K562 (cell line): ENCODE measurements around the gene TXNL1. TPM values are rescaled to one million over a fixed set of nuclear protein-coding genes. Genes with fewer than 3 reads are reported as not detected.

ENCODE experiments used
- ARID4B ChIP-seq: sonication (generic); formaldehyde crosslinking; IDR thresholded peaks from 2 replicates; pipeline ENCODE4 v1.8.0; 2022; ENCODE audit warnings: mild to moderate bottlenecking, missing genetic modification reagents
- BRCA1 ChIP-seq, 2 experiments: fragments of 450-650 bp in 1 of 2; sonication (generic) in 1 of 2; formaldehyde crosslinking in 1 of 2; IDR thresholded peaks; 2 replicates each; pipeline versions ENCODE4 v1.5.0 to v1.6.1; 2017 to 2020; ENCODE audit warnings: mild to moderate bottlenecking in 1 of 2, missing genetic modification reagents in 1 of 2
- CHD1 ChIP-seq: fragments of 200-600 bp; sonication (generic); IDR thresholded peaks from one replicate; pipeline ENCODE4 v1.6.1; 2012; ENCODE audit warnings: mild to moderate bottlenecking, moderate library complexity, low read length, inconsistent platforms
- DDX20 ChIP-seq: fragments of 450-650 bp; IDR thresholded peaks from 2 replicates; pipeline ENCODE4 v1.6.1; 2016; ENCODE audit warnings: missing genetic modification characterization, low read depth, mild to moderate bottlenecking, missing compliant biosample characterization, moderate library complexity
- E2F3 ChIP-seq: fragments of 250-450 bp; sonication (Bioruptor Pico); IDR thresholded peaks from 2 replicates; pipeline ENCODE4 v1.4.0; 2020; ENCODE audit warnings: mild to moderate bottlenecking
- ELF1 ChIP-seq: fragments of 200-800 bp; sonication (Bioruptor generic); IDR thresholded peaks from 2 replicates; pipeline ENCODE4 v1.6.1; 2016; ENCODE audit warnings: missing genetic modification characterization, missing compliant biosample characterization
- HMGN3 ChIP-seq: IDR thresholded peaks from 2 replicates; pipeline ENCODE4 v1.6.1; 2011; ENCODE audit warnings: borderline replicate concordance, low read depth, mild to moderate bottlenecking, mixed read lengths, low read length; ENCODE audit not compliant: insufficient read length; ENCODE audit errors: extremely low read depth
- NR2F6 ChIP-seq: fragments of 450-650 bp; formaldehyde crosslinking; IDR thresholded peaks from 2 replicates; pipeline ENCODE4 v1.4.0; 2020; ENCODE audit warnings: mild to moderate bottlenecking
- PRMT5 ChIP-seq: sonication (generic); formaldehyde crosslinking; IDR thresholded peaks from 2 replicates; pipeline ENCODE4 v1.5.0; 2020; ENCODE audit warnings: missing genetic modification reagents
- RBM39 ChIP-seq: fragments of 200-400 bp; formaldehyde crosslinking; optimal IDR thresholded peaks from 2 replicates; pipeline ENCODE3; 2018; ENCODE audit warnings: low read depth, low read length
- SRSF3 ChIP-seq: fragments of 200-400 bp; formaldehyde crosslinking; IDR thresholded peaks from 2 replicates; pipeline ENCODE4 v1.6.1; 2016; ENCODE audit warnings: mild to moderate bottlenecking, low read length, moderate library complexity; ENCODE audit not compliant: insufficient read depth
- XRCC5 ChIP-seq: fragments of 200-400 bp; formaldehyde crosslinking; IDR thresholded peaks from 2 replicates; pipeline ENCODE4 v1.6.1; 2017; ENCODE audit warnings: low read depth, mild to moderate bottlenecking, low read length
- ZC3H4 ChIP-seq: sonication (generic); formaldehyde crosslinking; IDR thresholded peaks from 2 replicates; pipeline ENCODE4 v1.9.0; 2021; ENCODE audit warnings: missing genetic modification reagents, borderline replicate concordance
- ZFPM2 ChIP-seq: fragments of 250-450 bp; sonication (Bioruptor Pico); IDR thresholded peaks from 2 replicates; pipeline ENCODE4 v1.5.1; 2022; ENCODE audit warnings: mild to moderate bottlenecking
- ZNF146 ChIP-seq: IDR thresholded peaks from one replicate; pipeline ENCODE4 v1.6.1; 2018; ENCODE audit warnings: missing compliant biosample characterization; ENCODE audit not compliant: unreplicated experiment
- ZNF175 ChIP-seq: fragments of 200-800 bp; sonication (Bioruptor generic); IDR thresholded peaks from 2 replicates; pipeline ENCODE4 v1.6.1; 2016; ENCODE audit warnings: low read depth, mild to moderate bottlenecking, missing genetic modification characterization, missing compliant biosample characterization
- ZNF311 ChIP-seq: fragments of 250-450 bp; sonication (Bioruptor Pico); IDR thresholded peaks from 2 replicates; pipeline ENCODE4 v1.4.0; 2020; ENCODE audit warnings: mild to moderate bottlenecking, moderate library complexity
- ZNF444 ChIP-seq: fragments of 250-450 bp; sonication (Bioruptor Pico); IDR thresholded peaks from 2 replicates; pipeline ENCODE4 v1.4.0; 2020; ENCODE audit warnings: mild to moderate bottlenecking, moderate library complexity
- ZNF445 ChIP-seq: fragments of 250-450 bp; sonication (Bioruptor Pico); IDR thresholded peaks from 2 replicates; pipeline ENCODE4 v1.4.0; 2020; ENCODE audit warnings: low read depth, mild to moderate bottlenecking, moderate library complexity
- ZNF584 ChIP-seq: fragments of 200-800 bp; sonication (Bioruptor generic); IDR thresholded peaks from 2 replicates; pipeline ENCODE4 v1.6.1; 2016; ENCODE audit warnings: low read depth, mild to moderate bottlenecking, missing genetic modification characterization, missing compliant biosample characterization
- ZNF589 ChIP-seq: fragments of 200-800 bp; sonication (Bioruptor generic); IDR thresholded peaks from 2 replicates; pipeline ENCODE4 v1.6.1; 2016; ENCODE audit warnings: low read depth, missing genetic modification characterization, missing compliant biosample characterization
- polyA plus RNA-seq, 8 experiments: library from polyadenylated mRNA; depleted of rRNA in 4 of 8; stranded (reverse) in 5 of 8; unstranded in 3 of 8; fragments of >200 nt; fragmentation: Nextera tagmentation in 2 of 8; fragmentation: Illumina TruSeq in 1 of 8; extraction: Ambion mirVana in 2 of 8; extraction: Trizol in 1 of 8; gene quantifications; 2 replicates each; pipeline versions ENCODE4 v1.2.1 to v1.2.3, GENCODE V29; 2011 to 2014; ENCODE audit warnings: inconsistent platforms in 1 of 8, missing spikeins in 1 of 8
- total RNA-seq, 7 experiments: library from RNA; depleted of rRNA in 6 of 7; stranded (reverse); fragments of >200 nt in 6 of 7; fragmentation: Illumina TruSeq in 2 of 7; extraction: Trizol in 2 of 7; gene quantifications; 2 replicates each; pipeline versions ENCODE4 v1.2.1 to v1.2.3, GENCODE V29; 2011 to 2021; ENCODE audit warnings: low replicate concordance in 1 of 7
- TF ChIP-seq, protein P1 (sequence below), 3 experiments: IDR thresholded peaks in 2 of 3; conservative IDR thresholded peaks in 1 of 3; 2 replicates each; pipeline ENCODE4 v1.5.1; 2011 to 2012; ENCODE audit warnings: low read length in 3 of 3, mild to moderate bottlenecking in 3 of 3, control low read depth in 2 of 3, improper control_type of control experiment in 1 of 3, inconsistent platforms in 1 of 3, low read depth in 1 of 3, mixed read lengths in 1 of 3, moderate library complexity in 1 of 3; ENCODE audit not compliant: insufficient read depth in 2 of 3

Gene TXNL1
- total and polyA plus RNA-seq, 9 of the 15 experiments (the other 6 are each of a cell fraction or from before 2014, with no cell fraction given) = 45.4 to 103 (median 65.7) TPM

DNA sequence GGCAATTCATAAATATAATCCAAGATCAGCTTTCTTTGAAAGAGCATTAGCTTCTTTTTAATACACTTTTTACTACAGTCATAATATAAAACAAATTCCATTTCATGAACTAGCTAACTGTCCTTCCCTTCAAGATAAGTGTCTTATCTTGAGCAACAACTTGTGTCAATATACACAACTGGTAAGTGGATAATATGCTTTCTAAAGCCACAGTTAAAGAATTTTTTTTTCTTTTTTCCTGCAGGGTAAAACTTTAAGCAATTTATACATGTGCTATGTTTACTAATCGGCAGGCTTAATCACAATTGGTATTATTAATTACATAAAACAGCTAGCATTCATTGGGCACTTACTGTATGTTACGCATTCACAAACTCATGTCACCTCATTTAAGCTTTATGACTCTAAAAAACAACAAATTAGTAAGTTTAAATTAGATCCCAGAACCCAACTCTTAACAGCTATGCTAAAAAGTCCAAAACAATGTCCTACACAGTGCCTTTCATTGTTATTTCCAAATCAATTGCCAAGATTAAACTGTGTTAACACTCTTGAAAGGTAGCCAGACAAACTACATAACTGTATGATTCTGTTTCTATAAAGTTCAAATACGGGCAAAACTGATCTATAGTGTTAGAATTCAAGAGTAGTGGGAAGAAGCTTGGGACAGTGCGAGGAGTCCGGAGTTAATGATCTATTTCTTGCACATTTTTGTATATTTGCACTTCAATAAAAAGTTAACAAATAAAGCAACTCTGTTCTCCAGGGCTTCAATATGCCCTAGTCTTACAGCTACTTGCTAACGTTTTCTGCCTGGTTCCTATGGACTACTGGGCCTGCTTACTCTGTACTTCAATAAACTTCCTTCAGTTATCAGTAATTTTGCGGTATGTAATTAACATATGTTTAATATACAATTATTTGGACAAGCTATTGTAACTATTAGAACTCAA lies 6.0 kb downstream of the TXNL1 start (continued):
- no peak for TF ChIP-seq E2F3 (CRISPR knock-in tag)
- no peak for TF ChIP-seq ZFPM2 (CRISPR knock-in tag)
- no peak for TF ChIP-seq ARID4B (CRISPR knock-in tag)
- TF ChIP-seq HMGN3 = no peak
- TF ChIP-seq CHD1 = no peak
- TF ChIP-seq DDX20 (tag) = no peak
- TF ChIP-seq ZC3H4 = no peak
- TF ChIP-seq RBM39 = no peak
- no peak for TF ChIP-seq BRCA1 (IDR thresholded peaks at IDR 0.05)
- TF ChIP-seq BRCA1 (CRISPR knock-in tag; IDR thresholded peaks at IDR 0.05) = no peak
- TF ChIP-seq PRMT5 = no peak
- TF ChIP-seq ZNF146 (CRISPR knock-in tag) = no peak
- no peak for TF ChIP-seq ZNF584
- no peak for TF ChIP-seq ZNF311
- TF ChIP-seq ZNF445 (CRISPR knock-in tag) = no peak
- TF ChIP-seq SRSF3 = no peak
- TF ChIP-seq ZNF175 = no peak
- no peak for TF ChIP-seq ZNF444
- no peak for TF ChIP-seq NR2F6 (CRISPR knock-in tag)
- TF ChIP-seq, protein P1, sequence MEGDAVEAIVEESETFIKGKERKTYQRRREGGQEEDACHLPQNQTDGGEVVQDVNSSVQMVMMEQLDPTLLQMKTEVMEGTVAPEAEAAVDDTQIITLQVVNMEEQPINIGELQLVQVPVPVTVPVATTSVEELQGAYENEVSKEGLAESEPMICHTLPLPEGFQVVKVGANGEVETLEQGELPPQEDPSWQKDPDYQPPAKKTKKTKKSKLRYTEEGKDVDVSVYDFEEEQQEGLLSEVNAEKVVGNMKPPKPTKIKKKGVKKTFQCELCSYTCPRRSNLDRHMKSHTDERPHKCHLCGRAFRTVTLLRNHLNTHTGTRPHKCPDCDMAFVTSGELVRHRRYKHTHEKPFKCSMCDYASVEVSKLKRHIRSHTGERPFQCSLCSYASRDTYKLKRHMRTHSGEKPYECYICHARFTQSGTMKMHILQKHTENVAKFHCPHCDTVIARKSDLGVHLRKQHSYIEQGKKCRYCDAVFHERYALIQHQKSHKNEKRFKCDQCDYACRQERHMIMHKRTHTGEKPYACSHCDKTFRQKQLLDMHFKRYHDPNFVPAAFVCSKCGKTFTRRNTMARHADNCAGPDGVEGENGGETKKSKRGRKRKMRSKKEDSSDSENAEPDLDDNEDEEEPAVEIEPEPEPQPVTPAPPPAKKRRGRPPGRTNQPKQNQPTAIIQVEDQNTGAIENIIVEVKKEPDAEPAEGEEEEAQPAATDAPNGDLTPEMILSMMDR (IDR thresholded peaks at IDR 0.05 in 2 of 3, conservative IDR thresholded peaks at IDR 0.05 in 1 of 3; ENCODE audit: insufficient read depth in 2 of 3, low read depth in 1 of 3, low read length in 3 of 3) = no peak
- no peak for TF ChIP-seq ZNF589
- no peak for TF ChIP-seq ELF1 (tag)
- no peak for TF ChIP-seq XRCC5
